Astrocyte (in vitro differentiated cells and primary cell): ENCODE results near the gene AKR1B15. TPM values are rescaled to one million over a fixed set of nuclear protein-coding genes. Genes with fewer than 3 reads are reported as not detected.

Experiments used
- DNase-seq: peaks from one replicate; pipeline ENCODE4 v3.0.0-alpha.2; 2010; ENCODE audit warnings: low read depth
- FAIRE-seq: peaks from 2 replicates; lab custom pipeline; 2011; peaks lifted over from hg19 to GRCh38; lab: Jason Lieb, UNC
- H2AFZ ChIP-seq: 2 replicates; pipeline ENCODE4 v1.6.0; 2012; ENCODE audit warnings: low read depth, low read length, inconsistent platforms
- H3K27ac ChIP-seq: 2 replicates; pipeline ENCODE4 v1.5.1; 2011; ENCODE audit warnings: low read depth, low read length, inconsistent platforms
- H3K27me3 ChIP-seq: 2 replicates; pipeline ENCODE4 v1.6.0; 2011; ENCODE audit warnings: low read length, inconsistent platforms; ENCODE audit not compliant: insufficient read depth
- H3K36me3 ChIP-seq: 2 replicates; pipeline ENCODE4 v1.5.1; 2011; ENCODE audit warnings: low read length, inconsistent platforms; ENCODE audit not compliant: insufficient read depth
- H3K4me1 ChIP-seq: 2 replicates; pipeline ENCODE4 v1.5.1; 2011; ENCODE audit warnings: low read length, inconsistent platforms; ENCODE audit not compliant: insufficient read depth
- H3K4me2 ChIP-seq: 2 replicates; pipeline ENCODE4 v1.6.0; 2012; ENCODE audit warnings: low read length, inconsistent platforms
- H3K4me3 ChIP-seq: 2 replicates; pipeline ENCODE4 v1.5.1; 2011; ENCODE audit warnings: low read depth, mild to moderate bottlenecking, low read length, inconsistent platforms; ENCODE audit not compliant: insufficient read depth
- H3K79me2 ChIP-seq: 2 replicates; pipeline ENCODE4 v1.6.0; 2012; ENCODE audit warnings: mild to moderate bottlenecking, low read length, inconsistent platforms; ENCODE audit not compliant: insufficient read depth
- H3K9ac ChIP-seq: 2 replicates; pipeline ENCODE4 v1.6.0; 2012; ENCODE audit warnings: mild to moderate bottlenecking, low read length, inconsistent platforms
- H3K9me3 ChIP-seq: 2 replicates; pipeline ENCODE4 v1.5.1; 2012; ENCODE audit warnings: low read depth, mild to moderate bottlenecking, low read length, inconsistent platforms; ENCODE audit not compliant: insufficient read depth
- H4K20me1 ChIP-seq: 2 replicates; pipeline ENCODE4 v1.6.0; 2012; ENCODE audit warnings: low read length, inconsistent platforms; ENCODE audit not compliant: insufficient read depth
- H3K27ac Mint-ChIP-seq: one replicate; pipeline ENCODE4 v1.8.0; 2021; ENCODE audit warnings: mild to moderate bottlenecking, mixed read lengths; ENCODE audit not compliant: unreplicated experiment
- H3K27me3 Mint-ChIP-seq: one replicate; pipeline ENCODE4 v1.8.0; 2021; ENCODE audit warnings: low read depth, mixed read lengths; ENCODE audit not compliant: unreplicated experiment
- H3K36me3 Mint-ChIP-seq: one replicate; pipeline ENCODE4 v1.8.0; 2021; ENCODE audit warnings: low read depth, mixed read lengths; ENCODE audit not compliant: unreplicated experiment
- H3K4me1 Mint-ChIP-seq: one replicate; pipeline ENCODE4 v1.8.0; 2021; ENCODE audit warnings: low read depth, mixed read lengths; ENCODE audit not compliant: unreplicated experiment
- H3K4me3 Mint-ChIP-seq: one replicate; pipeline ENCODE4 v1.8.0; 2021; ENCODE audit warnings: mild to moderate bottlenecking, moderate library complexity, mixed read lengths; ENCODE audit not compliant: unreplicated experiment
- H3K9me3 Mint-ChIP-seq: one replicate; pipeline ENCODE4 v1.8.0; 2021; ENCODE audit warnings: mild to moderate bottlenecking, mixed read lengths; ENCODE audit not compliant: unreplicated experiment
- CTCF ChIP-seq: IDR thresholded peaks from 2 replicates; pipeline ENCODE4 v1.5.1; 2011; ENCODE audit warnings: low read depth, mild to moderate bottlenecking, inconsistent platforms, low read length, moderate library complexity; ENCODE audit not compliant: insufficient read depth
- EZH2 ChIP-seq: IDR thresholded peaks from 2 replicates; pipeline ENCODE4 v1.6.1; 2012; ENCODE audit warnings: mild to moderate bottlenecking, low read length, inconsistent platforms; ENCODE audit not compliant: insufficient read depth
- total RNA-seq: library from RNA; stranded (reverse); gene quantifications from 2 replicates; pipeline ENCODE4 v1.2.1, GENCODE V29; 2021

AKR1B15 gene
- total RNA-seq, 1 donor from 2014 or later = not detected

DNA sequence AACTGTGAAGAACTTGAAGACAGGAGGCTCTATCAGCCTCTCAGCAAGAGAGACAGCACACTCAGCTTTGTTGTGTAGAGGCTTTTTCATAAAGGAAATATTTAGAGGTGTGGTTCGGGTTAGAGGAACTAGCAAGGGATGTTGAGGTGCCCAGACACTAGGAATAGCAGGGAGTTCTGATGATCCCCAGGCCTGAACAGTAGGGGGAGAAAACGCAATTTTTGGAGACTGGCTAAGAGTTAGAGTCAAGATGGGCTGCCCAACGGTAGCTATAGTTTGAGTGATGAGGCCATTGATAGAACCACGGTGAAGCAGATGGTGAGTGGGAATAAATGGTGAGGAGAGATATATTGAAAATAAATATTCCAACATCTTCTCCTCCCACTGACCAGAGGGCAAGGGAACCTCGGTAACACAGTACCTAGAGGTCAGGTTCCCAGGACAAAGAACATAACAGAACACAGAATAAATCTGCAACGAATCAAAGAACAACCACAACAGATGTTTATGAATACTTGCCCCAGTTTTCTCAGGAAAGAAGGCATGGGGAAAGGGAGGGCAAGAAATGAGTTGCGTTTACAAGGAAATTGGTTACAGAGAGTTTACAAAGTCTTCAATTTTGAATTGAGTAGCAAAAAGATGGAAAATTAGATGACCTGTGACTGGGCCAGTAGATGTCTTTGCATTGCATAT is 73.5 kb downstream of the AKR1B15 start:
- no peak overlapping the region for H2AFZ ChIP-seq
- no peak for FAIRE-seq
- peaks cover 31% of the 10 kb centered on the region for H3K4me1 Mint-ChIP-seq

GRCh38 chr7:134623193-134623592 is 74.3 kb downstream of the AKR1B15 start:
- no peak overlapping the region for H3K4me3 Mint-ChIP-seq
- H3K27ac Mint-ChIP-seq = no peak overlapping the region
- H3K36me3 Mint-ChIP-seq = no peaks in the 10 kb centered on the region
- TF ChIP-seq CTCF = no peak
- TF ChIP-seq EZH2 = no peak
- Histone ChIP-seq H3K4me2 (no peak overlapping the region), H3K9ac (no peak overlapping the region), H3K27me3 (no peaks in the 10 kb centered on the region), H3K27ac (no peak overlapping the region), H2AFZ (no peak overlapping the region), H4K20me1 (no peaks in the 10 kb centered on the region), H3K4me3 (no peak overlapping the region), H3K36me3 (no peaks in the 10 kb centered on the region), H3K79me2 (no peaks in the 10 kb centered on the region), H3K9me3 (no peaks in the 10 kb centered on the region), H3K4me1 (peaks cover 26% of the 10 kb centered on the region)
- FAIRE-seq = no peak
- no peaks in the 10 kb centered on the region for H3K27me3 Mint-ChIP-seq
- H3K4me1 Mint-ChIP-seq = peaks cover 31% of the 10 kb centered on the region
- no peak for DNase-seq
- no peaks in the 10 kb centered on the region for H3K9me3 Mint-ChIP-seq

More for the DNA sequence above, 73.5 kb downstream of the AKR1B15 start:
- no peak overlapping the region for H3K27ac ChIP-seq
- H3K4me3 ChIP-seq = no peak overlapping the region
- Mint-ChIP-seq H3K9me3 (no peaks in the 10 kb centered on the region), H3K36me3 (no peaks in the 10 kb centered on the region), H3K4me3 (no peak overlapping the region), H3K27me3 (no peaks in the 10 kb centered on the region), H3K27ac (no peak overlapping the region)
- no peaks in the 10 kb centered on the region for H3K9me3 ChIP-seq
- DNase-seq = no peak
- no peaks in the 10 kb centered on the region for H3K36me3 ChIP-seq
- no peak overlapping the region for H3K9ac ChIP-seq
- H3K27me3 ChIP-seq = no peaks in the 10 kb centered on the region
- no peak for TF ChIP-seq CTCF
- TF ChIP-seq EZH2 = no peak
- H3K4me2 ChIP-seq = no peak overlapping the region
- no peaks in the 10 kb centered on the region for H3K79me2 ChIP-seq
- H4K20me1 ChIP-seq = no peaks in the 10 kb centered on the region
- H3K4me1 ChIP-seq = peaks cover 27% of the 10 kb centered on the region

DNA sequence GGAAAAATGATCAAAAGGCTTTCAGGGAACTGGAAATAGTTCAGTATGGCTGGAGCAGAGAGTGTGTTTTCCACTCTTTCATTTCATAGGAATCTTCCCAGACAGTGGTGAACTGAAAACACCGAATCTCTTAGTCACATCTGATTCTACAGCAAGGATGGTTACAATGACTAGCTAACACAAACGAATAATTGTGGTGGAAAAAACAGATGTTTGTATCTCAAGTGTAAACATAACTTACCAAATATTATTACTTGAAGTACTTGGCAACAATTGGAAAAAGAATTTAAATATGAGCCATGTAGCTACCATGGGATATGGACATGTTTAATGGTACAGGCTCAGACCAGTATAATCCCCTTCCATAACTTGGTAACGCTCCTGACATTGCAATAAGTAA is 76.6 kb downstream of the AKR1B15 start:
- FAIRE-seq = peak; percentile 17
- H3K27ac ChIP-seq = peak overlapping the region; percentile 48

More for the DNA sequence above, 76.6 kb downstream of the AKR1B15 start:
- Histone ChIP-seq H3K4me3 (no peak overlapping the region), H3K9ac (no peak overlapping the region), H3K36me3 (no peaks in the 10 kb centered on the region), H3K27me3 (no peaks in the 10 kb centered on the region), H3K4me2 (no peak overlapping the region), H3K79me2 (no peaks in the 10 kb centered on the region), H3K4me1 (peaks cover 3% of the 10 kb centered on the region), H3K9me3 (no peaks in the 10 kb centered on the region), H4K20me1 (no peaks in the 10 kb centered on the region), H2AFZ (no peak overlapping the region)
- TF ChIP-seq EZH2 (no peak), CTCF (no peak)
- peak; percentile 83 for DNase-seq
- H3K36me3 Mint-ChIP-seq = no peaks in the 10 kb centered on the region
- no peaks in the 10 kb centered on the region for H3K27me3 Mint-ChIP-seq
- H3K4me1 Mint-ChIP-seq = peaks cover 10% of the 10 kb centered on the region
- H3K9me3 Mint-ChIP-seq = peaks cover 2% of the 10 kb centered on the region
- peak overlapping the region; percentile 67 for H3K27ac Mint-ChIP-seq
- H3K4me3 Mint-ChIP-seq = no peak overlapping the region
